HCT116 (cell line): ENCODE measurements around the gene TCL1B. TPM values are rescaled to one million over a fixed set of nuclear protein-coding genes. Genes with fewer than 3 reads are reported as not detected.

ENCODE experiments used
- ATAC-seq: fragments of 200-7000 bp; cut with Tn5 transposase; 2 replicates; pipeline ENCODE4 v1.9.1; 2020; ENCODE audit warnings: mild to moderate bottlenecking, moderate library complexity
- BruUV-seq: library from RNA; stranded (reverse); fragments of 400-500 nt; replicated peaks from 2 replicates; lab custom pipeline; 2021; lab: Mats Ljungman, UMichigan
- CTCF ChIA-PET: fragments of 300-600 bp; sonication (Branson Sonifier 250); formaldehyde crosslinking; loops from one replicate; lab custom pipeline; 2021; ENCODE audit warnings: antibody characterized with exemption; lab: Charles Lee
- POLR2A ChIA-PET: fragments of 300-600, 350-600 bp; sonication (Branson Sonifier 250); formaldehyde crosslinking; loops from one replicate; lab custom pipeline; 2021; ENCODE audit warnings: antibody characterized with exemption; lab: Charles Lee
- RAD21 ChIA-PET, 2 experiments: fragments of 300-600 bp; sonication (Branson Sonifier 250); formaldehyde crosslinking; loops; one replicate each; lab custom pipeline; 2023; ENCODE audit warnings: low total read pairs in 2 of 2; ENCODE audit not compliant: uncharacterized antibody in 2 of 2, unreplicated experiment in 2 of 2, low non-redundant PET in 1 of 2; lab: Charles Lee
- DNase-seq: peaks from one replicate; pipeline ENCODE4 v3.0.0-alpha.2; 2010; ENCODE audit warnings: low read depth, low spot score
- H2AFZ ChIP-seq: fragments of 200-600 bp; shearing (Covaris generic), sonication (generic); 2 replicates; pipeline ENCODE4 v1.6.1; 2017; ENCODE audit warnings: low read depth, mixed run types, mixed read lengths, antibody characterized with exemption, low read length; ENCODE audit not compliant: poor library complexity, severe bottlenecking
- H3K27ac ChIP-seq: 2 replicates; pipeline ENCODE4 v1.5.1; 2012; ENCODE audit warnings: low read depth, low read length
- H3K27me3 ChIP-seq: fragments of 200-600 bp; sonication (generic); 2 replicates; pipeline ENCODE4 v1.6.1; 2016; ENCODE audit warnings: mixed run types, low read length, mixed read lengths; ENCODE audit not compliant: insufficient read depth
- H3K36me3 ChIP-seq, 2 experiments: fragments of 200-500 bp in 1 of 2; fragments of 200-600 bp in 1 of 2; sonication (Bioruptor generic) in 1 of 2; sonication (generic) in 1 of 2; 2 replicates each; pipeline versions ENCODE4 v1.5.1 to v1.6.1; 2014 to 2016; ENCODE audit warnings: low read length in 2 of 2, inconsistent platforms in 1 of 2, mixed read lengths in 1 of 2, mixed run types in 1 of 2; ENCODE audit not compliant: insufficient read depth in 2 of 2, control insufficient read depth in 1 of 2
- H3K4me1 ChIP-seq, 2 experiments: fragments of 200-600 bp in 1 of 2; sonication (generic) in 1 of 2; 2 replicates each; pipeline versions ENCODE4 v1.5.1 to v1.6.1; 2012 to 2017; ENCODE audit warnings: low read length in 2 of 2, inconsistent platforms in 1 of 2, mild to moderate bottlenecking in 1 of 2, mixed read lengths in 1 of 2, mixed run types in 1 of 2, moderate library complexity in 1 of 2; ENCODE audit not compliant: insufficient read depth in 2 of 2, control insufficient read depth in 1 of 2
- H3K4me2 ChIP-seq: fragments of 200-600 bp; sonication (generic); 2 replicates; pipeline ENCODE4 v1.6.1; 2017; ENCODE audit warnings: mixed run types, low read length, mixed read lengths
- H3K4me3 ChIP-seq, 2 experiments: fragments of 200-600 bp in 1 of 2; sonication (generic) in 1 of 2; replicated peaks in 1 of 2; 2 replicates each; pipeline ENCODE4 v1.5.1; 2011 to 2016; ENCODE audit warnings: low read length in 2 of 2, control low read depth in 1 of 2, low read depth in 1 of 2, mild to moderate bottlenecking in 1 of 2, mixed read lengths in 1 of 2, mixed run types in 1 of 2
- H3K79me2 ChIP-seq: fragments of 200-600 bp; sonication (generic); 2 replicates; pipeline ENCODE4 v1.6.1; 2017; ENCODE audit warnings: mild to moderate bottlenecking, mixed run types, low read length, moderate library complexity, mixed read lengths; ENCODE audit not compliant: insufficient read depth
- H3K9ac ChIP-seq: fragments of 200-600 bp; sonication (generic); 2 replicates; pipeline ENCODE4 v1.6.1; 2016; ENCODE audit warnings: low read length, mixed read lengths
- H3K9me2 ChIP-seq: fragments of 200-600 bp; sonication (generic), shearing (Covaris generic); 2 replicates; pipeline ENCODE4 v1.6.1; 2017; ENCODE audit warnings: mixed run types, mild to moderate bottlenecking, moderate library complexity; ENCODE audit not compliant: insufficient read depth
- H3K9me3 ChIP-seq, 2 experiments: fragments of 200-500 bp in 1 of 2; fragments of 200-600 bp in 1 of 2; sonication (Bioruptor generic) in 1 of 2; sonication (generic) in 1 of 2; 2 replicates each; pipeline ENCODE4 v1.6.1; 2014 to 2017; ENCODE audit warnings: low read length in 2 of 2, mixed read lengths in 2 of 2, inconsistent platforms in 1 of 2, low read depth in 1 of 2, mild to moderate bottlenecking in 1 of 2, mixed run types in 1 of 2, moderate library complexity in 1 of 2; ENCODE audit not compliant: control insufficient read depth in 1 of 2, insufficient read depth in 1 of 2
- H4K20me1 ChIP-seq: fragments of 200-600 bp; sonication (generic), shearing (Covaris generic); 2 replicates; pipeline ENCODE4 v1.6.1; 2017; ENCODE audit warnings: mixed run types, mild to moderate bottlenecking, moderate library complexity; ENCODE audit not compliant: insufficient read depth
- CEBPB ChIP-seq: IDR thresholded peaks from 2 replicates; pipeline ENCODE4 v1.6.1; 2012; ENCODE audit warnings: low read depth
- ELF1 ChIP-seq: IDR thresholded peaks from 2 replicates; pipeline ENCODE4 v1.6.1; 2012; ENCODE audit warnings: low read depth, borderline replicate concordance
- EZH2 ChIP-seq: fragments of 200-600 bp; sonication (generic); IDR thresholded peaks from 2 replicates; pipeline ENCODE4 v1.6.1; 2017; ENCODE audit warnings: antibody characterized with exemption, mixed run types
- EZH2phosphoT487 ChIP-seq: fragments of 200-600 bp; IDR thresholded peaks from 2 replicates; pipeline ENCODE4 v1.6.1; 2018; ENCODE audit warnings: antibody characterized with exemption, borderline replicate concordance
- FOSL1 ChIP-seq: IDR thresholded peaks from 2 replicates; pipeline ENCODE4 v1.6.1; 2012; ENCODE audit warnings: low read depth
- REST ChIP-seq: IDR thresholded peaks from 2 replicates; pipeline ENCODE4 v1.6.1; 2012; ENCODE audit warnings: low read depth
- SRF ChIP-seq: IDR thresholded peaks from 2 replicates; pipeline ENCODE4 v1.6.1; 2012; ENCODE audit warnings: low read depth
- TCF7L2 ChIP-seq: IDR thresholded peaks from 2 replicates; pipeline ENCODE4 v1.7.0; 2011; ENCODE audit warnings: borderline replicate concordance, inconsistent platforms; ENCODE audit not compliant: insufficient read depth, insufficient read length; ENCODE audit errors: extremely low read depth
- YY1 ChIP-seq: IDR thresholded peaks from 2 replicates; pipeline ENCODE4 v1.6.1; 2011; ENCODE audit warnings: low read length, low read depth, moderate library complexity, mild to moderate bottlenecking; ENCODE audit not compliant: insufficient replicate concordance; ENCODE audit errors: extremely low read depth
- ZBTB33 ChIP-seq: IDR thresholded peaks from 2 replicates; pipeline ENCODE4 v1.6.1; 2011; ENCODE audit warnings: mild to moderate bottlenecking, low read length, moderate library complexity; ENCODE audit not compliant: insufficient replicate concordance; ENCODE audit errors: extremely low read depth
- ZFX ChIP-seq: fragments of 450-650 bp; IDR thresholded peaks from 2 replicates; pipeline ENCODE4 v1.6.1; 2017
- ZNF274 ChIP-seq: fragments of 200-500 bp; sonication (Bioruptor generic); IDR thresholded peaks from 2 replicates; pipeline ENCODE4 v1.6.1; 2014; ENCODE audit warnings: mild to moderate bottlenecking, low read depth, low read length, inconsistent platforms
- intact Hi-C: fragments of 100-400 bp; cut with micrococcal nuclease; formaldehyde crosslinking; loops from 2 replicates; pipeline ENCODE4 v1.10.0; 2022
- total RNA-seq: library from RNA; stranded (reverse); gene quantifications from one replicate; pipeline ENCODE4 v1.2.1, GENCODE V29; 2021; ENCODE audit not compliant: unreplicated experiment
- TF ChIP-seq, protein P1 (sequence below): IDR thresholded peaks from 2 replicates; pipeline ENCODE4 v1.6.1; 2012

The TCL1B gene
- total RNA-seq, 1 experiment from 2014 or later, result not detected

GRCh38 chr14:95692109-95692508, 5.9 kb downstream of the TCL1B start:
- Histone ChIP-seq H3K9ac (no peak overlapping the region), H3K79me2 (no peaks in the 10 kb centered on the region)
- POLR2A ChIA-PET, result no interaction called here
- no peak for TF ChIP-seq ZNF274
- TF ChIP-seq SRF, result no peak
- TF ChIP-seq, all 23 proteins: peak for 0
- ChIA-PET RAD21 (no interaction called here), CTCF (no interaction called here)
- no peaks in the 10 kb centered on the region for H3K9me3 ChIP-seq
- BruUV-seq, result no TSS peak
- H3K4me1 ChIP-seq, result peaks cover 0 to 4% of the 10 kb centered on the region in 2 experiments; a peak in 1 of 4 replicates
- no peak overlapping the region for H3K4me3 ChIP-seq
- no peaks in the 10 kb centered on the region for H3K9me2 ChIP-seq
- no peak for DNase-seq
- no peak overlapping the region for H3K4me2 ChIP-seq
- intact Hi-C loops, result no loop called here
- H2AFZ ChIP-seq, result no peak overlapping the region
- H3K36me3 ChIP-seq, result no peaks in the 10 kb centered on the region
- no peak for ATAC-seq
- H3K27me3 ChIP-seq, result peaks cover 17% of the 10 kb centered on the region
- H3K27ac ChIP-seq, result no peak overlapping the region
- no peaks in the 10 kb centered on the region for H4K20me1 ChIP-seq

- no peak overlapping the region for H3K4me2 ChIP-seq
- TF ChIP-seq ZBTB33, result no peak
- no peak for TF ChIP-seq REST
- TF ChIP-seq ELF1, result no peak
- no peak for TF ChIP-seq TCF7L2
- TF ChIP-seq EZH2phosphoT487, result no peak
- no peak for TF ChIP-seq EZH2
- no peak for TF ChIP-seq FOSL1
- no peak for TF ChIP-seq ZFX
- TF ChIP-seq, protein P1, sequence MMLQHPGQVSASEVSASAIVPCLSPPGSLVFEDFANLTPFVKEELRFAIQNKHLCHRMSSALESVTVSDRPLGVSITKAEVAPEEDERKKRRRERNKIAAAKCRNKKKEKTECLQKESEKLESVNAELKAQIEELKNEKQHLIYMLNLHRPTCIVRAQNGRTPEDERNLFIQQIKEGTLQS, result no peak
- no peak for TF ChIP-seq SRF
- no peak for TF ChIP-seq YY1
- TF ChIP-seq CEBPB, result no peak
These were observed 8.8 kb downstream of the TCL1B start for GRCh38 chr14:95695051-95695450.

More at GRCh38 chr14:95695051-95695450, 8.8 kb downstream of the TCL1B start:
- no TSS peak for BruUV-seq
- Histone ChIP-seq H3K79me2 (no peaks in the 10 kb centered on the region), H4K20me1 (no peaks in the 10 kb centered on the region), H3K27ac (no peak overlapping the region), H3K9ac (no peak overlapping the region), H3K9me3 (no peaks in the 10 kb centered on the region), H3K4me1 (peaks cover 0 to 4% of the 10 kb centered on the region in 2 experiments; a peak in 1 of 4 replicates), H3K4me3 (no peak overlapping the region), H3K9me2 (no peaks in the 10 kb centered on the region), H2AFZ (no peak overlapping the region), H3K36me3 (no peaks in the 10 kb centered on the region), H3K27me3 (peaks cover 23% of the 10 kb centered on the region)
- intact Hi-C loops, result no loop called here
- ChIA-PET RAD21 (no interaction called here), CTCF (no interaction called here), POLR2A (no interaction called here)
- ATAC-seq, result no peak
- DNase-seq, result no peak
